Hippocampal formation (tissue), 2 donors: Measurements from ENCODE around the gene STEAP2.

Experiments used
- DNase-seq, 2 donors: peaks; one replicate each; lab custom pipeline; 2025; lab: John Stamatoyannopoulos, UW

The STEAP2 gene

GRCh38 chr7:90270431-90271178 is 59.1 kb downstream of the STEAP2 start:
- no peak for DNase-seq

- no peak for DNase-seq
Measured at GRCh38 chr7:90271753-90272152, 60.2 kb downstream of the STEAP2 start.

- no peak for DNase-seq
Measured at GRCh38 chr7:90272242-90272641, 60.7 kb downstream of the STEAP2 start.

- no peak for DNase-seq
Measured at GRCh38 chr7:90274161-90274560, 62.6 kb downstream of the STEAP2 start.

- DNase-seq, result no peak
Measured at GRCh38 chr7:90276033-90276728, 64.6 kb downstream of the STEAP2 start.
